Erythroblast (primary cell): Measurements from ENCODE around the gene EEF1E1.

Source experiments
- DNase-seq, 2 experiments: peaks; one replicate each; lab custom pipeline; 2025; lab: John Stamatoyannopoulos, UW
- GATA1 ChIP-seq: IDR thresholded peaks from 2 replicates; pipeline ENCODE4 v1.6.1; 2011; ENCODE audit warnings: low read depth, mild to moderate bottlenecking, control low read depth, low read length, moderate library complexity
- POLR2A ChIP-seq: IDR thresholded peaks from 2 replicates; pipeline ENCODE4 v1.6.1; 2011; ENCODE audit warnings: mild to moderate bottlenecking, low read length

The EEF1E1 gene

GRCh38 chr6:8030920-8031319, 71.4 kb downstream of the EEF1E1 start:
- no peak for TF ChIP-seq POLR2A
- no peak for TF ChIP-seq GATA1
- no peak for DNase-seq
